Smooth muscle cell (in vitro differentiated cells): Measurements from ENCODE around the gene OR6T1. TPM values are rescaled to one million over a fixed set of nuclear protein-coding genes. Genes with fewer than 3 reads are reported as not detected.

Experiments
- DNase-seq: peaks from one replicate; lab custom pipeline; 2025; ENCODE audit not compliant: unreplicated experiment; lab: John Stamatoyannopoulos, UW
- H2AFZ ChIP-seq: fragments of 200-600 bp; sonication (generic); 2 replicates; pipeline ENCODE4 v1.6.0; 2016; ENCODE audit warnings: antibody characterized with exemption, low read depth, mild to moderate bottlenecking
- H3F3A ChIP-seq: fragments of 200-600 bp; sonication (generic); 2 replicates; pipeline ENCODE4 v1.6.0; 2017; ENCODE audit warnings: antibody characterized with exemption, low read depth
- H3K27ac ChIP-seq: fragments of 200-600 bp; sonication (generic); 2 replicates; pipeline ENCODE4 v1.5.1; 2016; ENCODE audit warnings: low read depth, mild to moderate bottlenecking
- H3K27me3 ChIP-seq: fragments of 200-600 bp; sonication (generic); 2 replicates; pipeline ENCODE4 v1.6.1; 2016; ENCODE audit warnings: low read depth, mild to moderate bottlenecking
- H3K36me3 ChIP-seq: fragments of 200-600 bp; sonication (generic); 2 replicates; pipeline ENCODE4 v1.5.1; 2016; ENCODE audit warnings: low read depth
- H3K4me1 ChIP-seq: fragments of 200-600 bp; sonication (generic); 2 replicates; pipeline ENCODE4 v1.5.1; 2016; ENCODE audit warnings: low read depth
- H3K4me2 ChIP-seq: fragments of 200-600 bp; sonication (generic); 2 replicates; pipeline ENCODE4 v1.6.0; 2016; ENCODE audit warnings: mild to moderate bottlenecking
- H3K4me3 ChIP-seq: fragments of 200-600 bp; sonication (generic); 2 replicates; pipeline ENCODE4 v1.5.1; 2016; ENCODE audit warnings: mild to moderate bottlenecking
- H3K79me2 ChIP-seq: fragments of 200-600 bp; sonication (generic); 2 replicates; pipeline ENCODE4 v1.6.0; 2016; ENCODE audit warnings: low read depth, mild to moderate bottlenecking
- H3K9ac ChIP-seq: fragments of 200-600 bp; sonication (generic); 2 replicates; pipeline ENCODE4 v1.6.0; 2016; ENCODE audit warnings: low read depth
- H3K9me3 ChIP-seq: fragments of 200-600 bp; sonication (generic); replicated peaks from 2 replicates; pipeline ENCODE4 v1.5.1; 2016; ENCODE audit warnings: low read depth
- H4K20me1 ChIP-seq: fragments of 200-600 bp; sonication (generic); 2 replicates; pipeline ENCODE4 v1.6.0; 2016; ENCODE audit warnings: low read depth
- WGBS: methylation state at CpG from one replicate; pipeline ENCODE4 v1.1.7; 2016; ENCODE audit warnings: low lambda C conversion rate; 5-methylcytosine and 5-hydroxymethylcytosine counted together
- polyA plus RNA-seq: library from polyadenylated mRNA; unstranded; fragments of >200 nt; fragmentation: Nextera tagmentation; extraction: Ambion mirVana; gene quantifications from 2 replicates; pipeline ENCODE4 v1.2.1, GENCODE V29; 2016
- total RNA-seq: library from RNA; depleted of rRNA; stranded (reverse); fragments of >200 nt; gene quantifications from 2 replicates; pipeline ENCODE4 v1.2.3, GENCODE V29; 2014
- TF ChIP-seq, protein P1 (sequence below): fragments of 200-600 bp; sonication (generic); IDR thresholded peaks from 2 replicates; pipeline ENCODE4 v1.5.1; 2017; ENCODE audit warnings: borderline replicate concordance, mild to moderate bottlenecking, antibody characterized with exemption; ENCODE audit not compliant: insufficient read depth, poor library complexity, severe bottlenecking

The OR6T1 gene
- total and polyA plus RNA-seq, 2 experiments from 2014 or later = not detected

- H3K27ac ChIP-seq = no peak overlapping the region
- DNase-seq = no peak
- WGBS = 92% methylated on average over 18 of the region's 18 CpGs
These were observed 33.3 kb upstream of the OR6T1 start for GRCh38 chr11:123976770-123977560.

DNA sequence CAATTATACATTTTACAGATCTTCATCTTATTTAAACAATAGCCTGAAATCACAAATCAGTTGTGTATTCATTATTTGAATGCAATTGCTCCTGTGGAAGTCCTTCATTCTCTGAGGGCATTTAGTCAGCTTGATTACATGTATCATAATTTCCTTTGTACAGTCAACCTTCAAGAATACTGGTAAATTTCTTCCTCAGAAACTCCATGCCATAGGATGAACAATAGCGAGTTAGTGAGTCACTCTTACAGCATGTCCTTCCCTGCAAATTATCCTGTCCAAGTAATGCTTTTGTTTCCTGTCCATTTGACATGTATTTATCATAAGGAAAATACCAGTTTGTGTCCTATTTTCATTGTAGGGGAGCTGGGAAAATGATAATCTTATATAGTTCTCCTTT is 30.2 kb upstream of the OR6T1 start:
- no peaks in the 10 kb centered on the region for H3K79me2 ChIP-seq
- peak overlapping the region; percentile 55 for H3K27ac ChIP-seq
- no peaks in the 10 kb centered on the region for H3F3A ChIP-seq
- no peaks in the 10 kb centered on the region for H3K36me3 ChIP-seq
- no peak overlapping the region for H2AFZ ChIP-seq
- no peak overlapping the region for H3K4me3 ChIP-seq
- no peak overlapping the region for H3K4me2 ChIP-seq
- no peak overlapping the region for H3K9ac ChIP-seq
- H4K20me1 ChIP-seq = no peaks in the 10 kb centered on the region
- DNase-seq = no peak
- no peaks in the 10 kb centered on the region for H3K9me3 ChIP-seq
- WGBS = 59% methylated on average over 1 of the region's 1 CpG
- H3K4me1 ChIP-seq = no peaks in the 10 kb centered on the region
- no peaks in the 10 kb centered on the region for H3K27me3 ChIP-seq
- TF ChIP-seq, protein P1, sequence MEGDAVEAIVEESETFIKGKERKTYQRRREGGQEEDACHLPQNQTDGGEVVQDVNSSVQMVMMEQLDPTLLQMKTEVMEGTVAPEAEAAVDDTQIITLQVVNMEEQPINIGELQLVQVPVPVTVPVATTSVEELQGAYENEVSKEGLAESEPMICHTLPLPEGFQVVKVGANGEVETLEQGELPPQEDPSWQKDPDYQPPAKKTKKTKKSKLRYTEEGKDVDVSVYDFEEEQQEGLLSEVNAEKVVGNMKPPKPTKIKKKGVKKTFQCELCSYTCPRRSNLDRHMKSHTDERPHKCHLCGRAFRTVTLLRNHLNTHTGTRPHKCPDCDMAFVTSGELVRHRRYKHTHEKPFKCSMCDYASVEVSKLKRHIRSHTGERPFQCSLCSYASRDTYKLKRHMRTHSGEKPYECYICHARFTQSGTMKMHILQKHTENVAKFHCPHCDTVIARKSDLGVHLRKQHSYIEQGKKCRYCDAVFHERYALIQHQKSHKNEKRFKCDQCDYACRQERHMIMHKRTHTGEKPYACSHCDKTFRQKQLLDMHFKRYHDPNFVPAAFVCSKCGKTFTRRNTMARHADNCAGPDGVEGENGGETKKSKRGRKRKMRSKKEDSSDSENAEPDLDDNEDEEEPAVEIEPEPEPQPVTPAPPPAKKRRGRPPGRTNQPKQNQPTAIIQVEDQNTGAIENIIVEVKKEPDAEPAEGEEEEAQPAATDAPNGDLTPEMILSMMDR = no peak

More at GRCh38 chr11:123976770-123977560, 33.3 kb upstream of the OR6T1 start:
- Histone ChIP-seq H3K4me3 (no peak overlapping the region), H2AFZ (no peak overlapping the region), H3K9me3 (no peaks in the 10 kb centered on the region), H4K20me1 (no peaks in the 10 kb centered on the region), H3K4me2 (no peak overlapping the region), H3K9ac (no peak overlapping the region), H3K36me3 (no peaks in the 10 kb centered on the region), H3F3A (no peaks in the 10 kb centered on the region), H3K27me3 (no peaks in the 10 kb centered on the region), H3K4me1 (no peaks in the 10 kb centered on the region), H3K79me2 (no peaks in the 10 kb centered on the region)
- TF ChIP-seq, protein P1 = no peak

GRCh38 chr11:123956752-123957151 is 13.1 kb upstream of the OR6T1 start:
- H3K27ac ChIP-seq = no peak overlapping the region
- H3K27me3 ChIP-seq = no peaks in the 10 kb centered on the region
- H3K4me1 ChIP-seq = no peaks in the 10 kb centered on the region
- no peaks in the 10 kb centered on the region for H3K36me3 ChIP-seq
- H3K9me3 ChIP-seq = no peaks in the 10 kb centered on the region
- H3K4me2 ChIP-seq = no peak overlapping the region
- TF ChIP-seq, protein P1 = no peak
- no peak for DNase-seq
- no peaks in the 10 kb centered on the region for H3F3A ChIP-seq
- H3K9ac ChIP-seq = no peak overlapping the region
- no peak overlapping the region for H2AFZ ChIP-seq
- no peaks in the 10 kb centered on the region for H4K20me1 ChIP-seq
- no peak overlapping the region for H3K4me3 ChIP-seq
- H3K79me2 ChIP-seq = no peaks in the 10 kb centered on the region

DNA sequence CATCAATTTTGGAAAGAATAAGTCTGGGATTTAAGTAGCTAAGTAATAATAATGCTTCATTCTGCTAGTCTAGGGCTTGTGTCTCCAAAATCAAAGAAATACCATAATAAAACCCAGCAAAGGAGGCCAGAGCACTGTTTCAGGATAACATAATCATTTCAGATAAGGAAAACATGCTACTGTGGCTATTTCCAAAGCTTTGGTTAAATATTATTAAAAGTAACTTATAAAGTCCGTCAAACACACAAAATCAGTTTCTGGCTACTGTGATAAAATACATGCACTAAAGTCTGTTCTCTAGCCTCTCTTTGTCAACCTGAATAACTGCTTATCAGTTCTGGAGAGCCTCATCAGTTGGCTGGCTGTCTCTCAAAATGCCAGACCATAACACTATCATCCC is 1.5 kb upstream of the OR6T1 start:
- no peaks in the 10 kb centered on the region for H3F3A ChIP-seq
- no peak for DNase-seq
- no peaks in the 10 kb centered on the region for H3K4me1 ChIP-seq
- H3K36me3 ChIP-seq = no peaks in the 10 kb centered on the region
- H3K9ac ChIP-seq = no peak overlapping the region
- WGBS = 30% methylated on average over 1 of the region's 1 CpG
- no peak overlapping the region for H2AFZ ChIP-seq
- H3K4me3 ChIP-seq = no peak overlapping the region
- peak overlapping the region; percentile 10 for H3K4me2 ChIP-seq
- H3K27me3 ChIP-seq = no peaks in the 10 kb centered on the region
- no peak overlapping the region for H3K27ac ChIP-seq
- TF ChIP-seq, protein P1 = no peak
- no peaks in the 10 kb centered on the region for H3K79me2 ChIP-seq
- H3K9me3 ChIP-seq = no peaks in the 10 kb centered on the region
- no peaks in the 10 kb centered on the region for H4K20me1 ChIP-seq
